DND-41 (cell line): ENCODE measurements around the gene RBMY1E.
"Not testable (repeated sequence)": the region's sequence is repeated elsewhere in the genome, so short reads cannot be mapped to it uniquely, and the experiment has no call there.

Experiments used
- CTCF ChIP-seq: IDR thresholded peaks from 2 replicates; pipeline ENCODE4 v1.5.1; 2012; ENCODE audit warnings: borderline replicate concordance, low read length, moderate library complexity, mild to moderate bottlenecking; ENCODE audit not compliant: poor library complexity, severe bottlenecking; ENCODE audit errors: extremely low read depth
- EZH2 ChIP-seq: IDR thresholded peaks from 3 replicates; pipeline ENCODE4 v1.6.1; 2012; ENCODE audit warnings: borderline replicate concordance, low read depth, mild to moderate bottlenecking, moderate library complexity, low read length, inconsistent platforms; ENCODE audit not compliant: severe bottlenecking

GRCh38 chrY:21894426-21894825 lies 23.4 kb downstream of the RBMY1E start, which contains the start of gene RBMY1D:
- not testable (repeated sequence) for TF ChIP-seq CTCF, EZH2
